Measurements from ENCODE around the gene C18orf63.

C18orf63 gene

DNA sequence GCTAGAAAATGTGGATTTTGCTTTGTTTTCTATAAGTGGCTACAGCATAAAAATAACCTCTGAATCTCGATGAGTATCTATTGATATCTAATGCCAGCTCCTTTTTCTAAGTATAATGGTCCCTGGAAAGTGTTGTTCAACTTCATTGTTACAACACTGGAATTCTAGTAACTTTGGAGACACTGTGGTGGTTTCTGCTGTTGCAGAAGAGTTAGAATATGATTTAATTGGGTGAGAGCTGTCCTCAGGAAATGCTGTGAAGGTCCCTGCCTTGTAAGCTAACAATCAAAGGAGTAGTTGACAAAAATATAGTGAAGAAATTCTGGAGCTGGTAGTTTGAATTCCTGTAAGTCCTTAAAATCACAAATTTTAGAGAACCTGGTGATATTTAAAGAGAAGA lies 62.1 kb downstream of the C18orf63 start:
- no peak for DNase-seq (ENCODE audit: low spot score)

DNA sequence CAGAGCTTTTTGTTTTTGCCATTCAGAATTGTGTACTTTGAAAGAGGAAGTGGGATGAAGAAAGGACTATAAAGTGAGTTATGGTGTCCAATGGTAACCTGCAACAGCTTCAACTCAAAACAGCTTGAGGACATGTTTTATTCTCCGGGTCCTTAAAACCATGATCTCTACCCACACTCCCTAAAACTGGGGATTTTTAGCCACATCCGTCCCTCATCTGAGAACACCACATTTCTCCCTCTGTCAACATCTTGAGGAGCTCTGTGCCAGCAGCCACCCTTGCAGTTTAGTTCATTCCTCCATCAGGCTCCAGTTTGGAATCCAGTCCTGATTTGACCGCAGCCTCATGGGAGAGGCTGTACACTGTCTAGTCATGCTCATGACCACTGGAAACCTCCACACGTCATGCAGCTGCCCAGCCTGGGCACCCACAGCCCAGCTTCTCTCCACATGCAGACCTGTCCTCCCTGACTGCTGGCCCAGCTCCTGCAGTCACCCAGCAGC lies 62.6 kb downstream of the C18orf63 start:
- no peak for DNase-seq (ENCODE audit: low spot score)

DNA sequence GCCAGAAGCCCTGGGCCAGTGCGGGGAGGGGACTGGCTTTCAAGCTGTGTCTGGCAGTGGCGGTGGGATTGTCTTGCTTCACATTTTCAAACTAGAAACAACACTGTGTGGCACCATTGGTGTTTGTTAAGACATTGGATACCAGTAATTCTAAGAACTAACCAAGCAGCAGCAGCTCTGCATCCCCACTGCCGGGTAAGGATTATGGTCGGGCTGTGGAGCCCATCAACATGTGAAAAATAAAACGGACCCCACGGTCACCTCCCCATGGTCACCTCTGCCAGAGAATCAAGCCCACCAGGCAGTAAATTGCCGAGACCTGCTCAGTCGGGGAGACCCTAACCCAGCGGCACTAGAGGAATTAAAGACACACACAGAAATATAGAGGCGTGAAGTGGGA lies 65.3 kb downstream of the C18orf63 start:
- no peak for DNase-seq (ENCODE audit: low spot score)

DNA sequence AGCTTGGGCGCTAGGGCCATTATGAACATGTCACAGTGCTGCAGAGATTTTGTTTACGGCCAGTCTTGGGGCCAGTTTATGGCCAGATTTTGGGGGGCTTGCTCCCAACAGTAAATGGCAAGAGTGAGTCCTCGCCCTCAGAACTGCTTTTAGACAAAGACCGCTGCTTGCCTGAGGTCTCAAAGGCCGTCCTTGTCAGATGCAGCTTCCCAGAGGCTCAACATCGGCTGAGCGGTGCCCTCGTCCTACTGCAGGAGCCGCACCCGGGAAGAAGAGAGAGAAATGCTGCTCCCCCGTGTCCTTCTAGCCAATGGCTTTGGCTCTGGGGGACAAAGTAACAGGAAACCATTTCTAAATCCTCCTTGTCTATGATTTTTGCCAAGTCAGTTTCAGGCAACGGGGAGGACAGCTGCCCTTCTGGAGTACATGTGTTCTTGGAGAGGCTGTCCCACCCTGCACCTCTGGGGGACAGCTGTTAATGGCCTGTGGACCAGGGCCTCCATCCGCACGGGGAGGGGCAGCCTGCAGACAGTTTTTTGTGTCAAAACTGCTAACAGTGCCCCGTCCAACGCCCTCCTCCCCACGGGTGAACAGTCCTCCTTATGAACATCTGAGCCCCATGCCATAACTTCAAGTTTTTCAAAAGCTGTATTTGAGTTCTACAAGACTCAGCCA lies 66.1 kb downstream of the C18orf63 start:
- DNase-seq (ENCODE audit: low spot score) = no peak

DNA sequence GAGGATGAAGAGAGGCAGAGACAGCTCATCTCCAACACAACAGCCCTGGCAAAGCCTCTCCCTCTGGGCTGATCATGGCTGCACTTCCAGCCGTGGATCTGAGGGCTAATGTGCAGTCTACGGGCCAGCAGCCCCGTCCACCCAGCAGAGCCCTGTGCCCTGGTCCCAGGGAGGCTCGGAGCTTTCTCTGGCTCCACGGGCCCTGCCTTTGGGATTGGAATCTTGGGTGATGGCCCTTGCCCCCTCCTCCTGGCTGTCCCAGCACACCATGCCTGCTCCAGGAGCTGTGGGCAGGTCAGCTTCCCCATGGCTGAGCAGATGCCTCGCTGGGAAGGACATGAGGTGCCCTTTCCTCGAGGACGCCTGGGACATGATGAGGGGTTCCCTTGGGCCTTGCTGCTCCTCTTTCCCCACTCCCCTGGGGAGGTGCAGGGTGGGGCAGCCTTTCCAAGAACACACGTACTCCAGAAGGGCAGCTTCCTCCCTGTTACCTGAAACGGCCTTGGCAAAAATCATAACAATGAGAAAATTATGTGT lies 66.9 kb downstream of the C18orf63 start:
- no peak for DNase-seq (ENCODE audit: low spot score)

DNA sequence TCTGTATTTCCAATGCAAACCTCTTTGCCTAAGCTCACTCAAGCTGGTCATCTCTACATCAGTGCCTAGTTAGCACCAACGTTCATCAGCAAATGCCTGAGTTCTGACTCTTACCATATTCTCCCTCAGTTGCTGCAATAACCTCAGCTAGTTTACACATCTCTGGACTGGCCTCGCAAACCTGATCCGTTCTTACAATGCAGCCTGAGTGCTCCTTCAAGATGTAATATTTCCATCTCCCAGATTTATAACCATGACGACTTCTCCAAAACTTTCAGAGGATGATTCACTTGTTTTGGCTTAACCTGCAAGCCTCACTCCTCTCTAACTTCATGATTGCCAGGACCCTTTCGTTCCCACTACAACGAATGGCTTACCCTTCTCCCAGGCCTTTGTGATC lies 71.7 kb downstream of the C18orf63 start:
- no peak for DNase-seq (ENCODE audit: low spot score)

DNA sequence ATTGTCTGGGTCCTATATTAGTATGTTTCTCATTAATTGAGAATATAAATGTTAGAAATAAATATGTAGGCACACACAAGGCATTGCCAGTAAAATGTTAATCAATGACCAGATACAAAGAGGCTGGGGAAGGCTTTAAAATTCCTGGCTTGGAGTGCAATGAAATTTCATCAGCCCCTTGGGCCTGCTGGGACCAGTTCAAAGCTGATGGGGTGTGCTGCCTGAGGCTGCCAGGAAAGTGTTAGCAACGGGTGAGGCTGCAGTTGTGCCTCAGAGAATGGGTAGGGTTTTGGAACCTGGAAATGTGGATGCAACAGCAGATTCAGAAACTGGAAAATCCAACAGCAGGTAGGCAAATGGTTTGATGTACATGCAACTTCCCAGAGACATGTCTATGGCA lies 72.6 kb downstream of the C18orf63 start:
- no peak for DNase-seq (ENCODE audit: low spot score)

DNA sequence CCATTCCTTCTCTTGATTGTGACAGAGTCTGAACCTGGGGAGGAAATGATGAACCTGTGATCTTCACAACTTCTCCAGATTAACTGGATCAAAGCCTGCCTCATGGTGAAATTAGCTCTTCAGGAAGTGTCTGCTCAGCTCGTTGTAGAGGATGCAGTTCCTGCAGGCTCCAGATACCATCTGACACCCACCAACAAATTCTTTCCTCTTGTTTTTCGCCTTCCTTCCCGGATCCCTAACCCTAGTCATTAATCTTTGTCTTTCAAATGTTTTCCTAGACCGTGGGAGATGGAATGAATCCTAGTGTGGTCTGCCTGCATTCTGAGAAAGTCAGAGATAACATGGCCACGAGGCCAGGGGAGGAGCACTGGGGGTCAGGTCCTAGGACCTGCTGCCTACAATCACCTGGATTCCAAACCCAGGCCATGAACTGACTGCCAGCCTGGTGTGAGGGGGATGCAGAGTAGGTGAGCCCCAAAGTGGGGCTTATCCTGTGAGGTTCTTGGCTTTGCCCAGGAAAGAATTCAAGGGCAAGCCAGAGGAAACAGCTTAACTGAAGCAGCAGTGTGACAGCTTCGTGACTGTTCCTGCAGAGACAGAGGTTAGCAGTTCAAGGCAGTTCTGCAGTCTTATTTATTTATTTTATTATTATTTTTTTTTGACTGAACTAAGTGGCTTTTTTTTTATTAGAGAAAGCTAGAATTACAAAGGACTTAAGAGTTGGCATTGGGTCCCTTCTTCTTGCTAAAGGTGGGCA lies 73.7 kb downstream of the C18orf63 start:
- no peak for DNase-seq (ENCODE audit: low spot score)

DNA sequence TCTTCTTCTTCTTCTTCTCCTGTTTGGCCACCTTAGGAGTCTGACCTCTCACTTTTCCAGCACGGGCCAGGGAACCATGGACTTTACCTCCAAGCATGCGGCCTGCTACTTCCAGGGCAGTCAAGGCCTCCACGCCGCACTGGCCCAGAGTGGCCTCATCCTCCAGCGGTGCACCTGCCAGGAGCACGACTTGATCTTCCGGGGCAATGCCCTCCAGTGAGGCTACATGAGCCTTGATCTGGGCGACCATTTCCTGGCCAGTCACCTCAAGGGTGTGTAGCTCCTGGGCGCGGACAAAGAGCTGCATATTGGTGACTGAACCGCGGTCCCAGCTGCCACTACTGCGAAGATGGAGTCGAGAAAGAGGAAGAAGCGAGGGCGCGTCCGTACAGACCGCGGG lies 74.4 kb downstream of the C18orf63 start:
- no peak for DNase-seq (ENCODE audit: low spot score)

DNA sequence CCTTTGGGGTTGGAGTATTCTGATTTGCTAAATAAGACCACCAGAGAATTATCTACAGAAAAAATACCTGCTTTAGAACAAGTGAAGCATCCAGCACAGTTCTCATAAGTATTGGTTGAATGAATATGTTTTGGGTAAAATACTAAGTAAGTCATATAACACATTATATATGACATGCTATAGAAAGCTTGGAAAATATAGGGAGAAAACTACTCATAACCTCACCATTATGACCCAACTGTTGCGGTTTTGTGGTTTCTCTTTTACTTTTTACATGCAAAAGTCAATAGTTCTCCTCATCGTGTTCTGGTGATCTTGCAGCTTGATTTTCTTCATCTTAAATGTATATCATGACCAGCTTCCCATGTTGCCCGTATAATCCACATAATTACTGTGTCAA lies 75.3 kb downstream of the C18orf63 start:
- no peak for DNase-seq (ENCODE audit: low spot score)

DNA sequence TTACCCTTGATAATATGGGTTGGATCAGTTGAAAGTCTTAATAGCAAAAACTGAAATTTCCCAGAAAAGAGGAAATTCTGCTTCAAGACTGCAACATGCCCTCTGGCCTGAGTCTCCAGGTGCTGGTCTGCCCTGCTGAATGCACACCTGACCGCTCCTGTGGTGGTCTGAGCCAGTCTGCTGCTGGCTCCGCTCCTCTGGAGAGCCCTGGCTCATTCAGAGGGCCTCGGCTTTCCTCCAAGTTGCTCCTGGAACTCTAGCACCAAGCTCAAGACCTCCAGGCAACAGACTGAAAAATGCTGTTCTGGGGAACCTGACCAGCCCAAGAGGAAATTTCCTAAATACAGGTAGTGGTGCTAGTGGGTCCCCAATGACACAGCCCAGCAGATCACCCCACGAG lies 76.7 kb downstream of the C18orf63 start:
- no peak for DNase-seq (ENCODE audit: low spot score)

DNA sequence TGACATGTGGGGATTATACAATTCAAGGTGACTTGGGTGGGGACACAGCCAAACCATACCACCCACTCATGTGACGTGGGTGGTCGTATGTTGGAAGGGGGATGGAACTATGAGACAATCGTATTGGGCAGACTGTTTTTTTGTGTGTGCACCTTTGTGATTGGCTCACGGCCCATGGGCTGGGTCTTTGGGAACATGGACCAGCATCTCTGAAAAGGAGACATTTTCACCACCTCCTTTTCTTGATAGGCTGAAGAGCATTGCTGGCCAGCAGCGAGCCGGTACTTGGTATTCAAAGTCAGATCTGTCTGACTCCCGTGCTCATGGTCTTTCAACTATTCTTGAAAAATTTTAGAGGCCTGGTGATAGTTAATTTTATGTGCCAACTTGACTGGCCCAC lies 79.4 kb downstream of the C18orf63 start:
- no peak for DNase-seq (ENCODE audit: low spot score)

DNA sequence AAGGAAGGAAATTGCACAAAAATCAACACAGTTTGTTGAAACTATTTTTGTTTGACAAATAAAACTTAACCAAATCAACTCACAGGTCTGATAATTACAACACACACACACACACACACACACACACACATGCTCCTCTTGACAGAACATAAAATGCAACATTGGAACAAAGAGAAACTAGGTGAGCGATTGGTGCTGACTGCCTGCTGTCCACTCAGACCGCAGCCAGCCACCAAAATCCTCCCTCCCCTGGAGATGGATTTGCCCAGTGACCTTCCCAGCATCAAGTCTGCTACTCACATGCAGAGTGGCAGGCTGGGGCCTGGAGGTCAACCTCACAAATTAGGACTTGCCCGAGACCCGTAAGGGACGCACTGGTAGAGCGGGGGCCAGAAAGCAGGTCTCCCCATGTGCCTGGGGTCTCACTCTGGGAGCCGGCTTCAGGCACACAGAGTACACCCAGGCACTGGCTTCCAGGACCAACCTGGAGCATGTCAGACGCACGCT lies 80.1 kb downstream of the C18orf63 start:
- DNase-seq (ENCODE audit: low spot score) = no peak

DNA sequence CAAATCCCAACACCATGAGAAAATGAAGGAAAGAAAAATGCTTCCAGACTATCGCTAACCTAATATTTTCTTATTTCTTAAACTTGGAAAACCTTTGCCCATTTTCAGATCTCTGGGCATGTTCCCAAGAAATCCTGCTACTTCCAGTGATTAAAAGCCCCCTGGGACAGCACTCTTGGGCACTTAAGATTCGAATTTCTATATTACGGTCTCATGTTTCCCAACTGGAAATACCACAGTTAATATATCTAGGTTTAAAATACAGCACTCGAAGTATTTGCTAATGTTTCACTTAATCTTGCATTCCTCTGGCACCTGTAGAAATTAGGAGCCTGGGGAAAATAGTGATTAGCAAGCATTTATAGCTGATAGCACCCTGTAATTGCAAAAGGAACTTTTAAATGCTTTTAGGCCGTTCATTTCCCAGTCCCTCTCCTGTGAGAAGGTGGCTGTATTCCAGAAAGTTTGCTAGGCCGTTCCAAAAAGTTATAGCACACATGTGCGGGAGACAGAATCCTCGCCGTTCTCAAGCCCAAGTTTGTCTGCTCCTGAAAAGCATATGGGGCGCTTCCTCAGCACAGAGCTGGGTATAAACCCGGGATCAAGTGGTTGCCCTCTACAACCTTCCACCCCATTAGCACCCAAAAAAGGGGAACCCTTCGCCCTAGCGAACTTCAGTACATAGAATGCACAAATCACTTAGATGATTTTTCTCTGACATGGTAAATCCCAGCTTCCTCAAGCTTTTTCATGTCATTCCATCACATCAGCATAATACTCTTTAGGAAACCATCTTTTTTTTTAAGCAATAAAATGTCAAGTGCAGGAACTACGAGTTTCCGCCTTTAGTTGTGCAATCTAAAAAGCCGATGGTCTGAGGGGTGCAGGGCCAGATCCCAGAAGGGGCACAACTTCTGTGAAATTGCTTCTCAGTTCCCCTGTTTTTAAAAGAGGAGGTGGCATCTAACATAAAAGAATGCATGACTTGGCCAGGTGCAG lies 80.8 kb downstream of the C18orf63 start:
- no peak for DNase-seq (ENCODE audit: low spot score)

DNA sequence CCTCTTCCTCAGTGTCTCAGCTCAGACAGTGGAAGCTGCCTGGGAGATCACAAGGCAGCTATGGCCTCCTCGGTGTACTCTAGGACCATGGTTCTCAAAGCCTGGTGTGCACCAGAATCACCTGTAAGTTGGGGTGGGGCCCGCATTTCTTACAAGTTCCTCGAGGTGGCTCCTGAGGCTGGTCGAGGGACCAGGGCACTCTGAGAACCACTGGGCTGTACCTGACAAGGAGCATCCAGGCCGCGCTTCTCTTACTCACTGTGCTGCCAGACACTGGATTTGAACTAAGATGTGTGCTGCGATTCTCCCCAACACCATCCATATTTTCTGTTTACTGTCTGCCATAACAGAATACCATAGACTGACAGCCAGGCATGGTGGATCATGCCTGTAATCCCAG lies 81.9 kb downstream of the C18orf63 start:
- DNase-seq (ENCODE audit: low spot score) = no peak

DNA sequence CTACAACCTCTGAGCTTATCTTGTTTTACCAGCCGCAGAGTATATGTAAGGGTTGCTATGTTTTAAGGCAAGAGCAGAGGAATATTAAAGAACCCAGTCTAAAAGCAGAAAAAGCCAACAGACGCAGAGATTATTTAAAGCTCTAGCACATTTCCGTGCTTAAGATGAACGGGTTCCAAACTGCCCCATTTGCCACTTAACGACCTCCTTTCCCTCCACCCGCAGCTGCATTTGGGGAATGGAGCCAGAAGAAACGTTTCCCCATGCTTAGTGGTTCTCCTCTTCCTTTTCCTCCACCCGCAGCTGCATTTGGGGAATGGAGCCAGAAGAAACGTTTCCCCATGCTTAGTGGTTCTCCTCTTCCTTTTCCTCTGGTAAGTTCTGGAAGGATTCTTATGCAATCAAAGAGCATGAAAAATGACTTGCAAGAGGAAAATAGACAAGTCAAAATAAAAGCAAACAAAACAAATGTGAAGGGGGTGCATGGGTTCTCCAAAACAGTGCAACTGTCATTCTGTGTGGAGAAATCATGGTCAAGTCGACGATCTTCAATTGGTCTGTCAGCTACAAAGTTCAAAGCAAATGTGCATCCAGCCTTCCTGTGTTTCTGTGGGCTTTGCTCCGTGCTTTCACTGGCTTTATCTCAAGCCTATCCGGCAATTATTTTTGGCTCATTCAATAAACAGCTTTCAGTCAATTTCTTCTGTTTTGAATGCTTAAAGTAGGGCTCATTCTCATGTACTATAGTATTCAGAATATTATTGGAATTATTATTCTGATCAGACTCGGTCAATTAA lies 83.7 kb downstream of the C18orf63 start:
- no peak for DNase-seq (ENCODE audit: low spot score)

DNA sequence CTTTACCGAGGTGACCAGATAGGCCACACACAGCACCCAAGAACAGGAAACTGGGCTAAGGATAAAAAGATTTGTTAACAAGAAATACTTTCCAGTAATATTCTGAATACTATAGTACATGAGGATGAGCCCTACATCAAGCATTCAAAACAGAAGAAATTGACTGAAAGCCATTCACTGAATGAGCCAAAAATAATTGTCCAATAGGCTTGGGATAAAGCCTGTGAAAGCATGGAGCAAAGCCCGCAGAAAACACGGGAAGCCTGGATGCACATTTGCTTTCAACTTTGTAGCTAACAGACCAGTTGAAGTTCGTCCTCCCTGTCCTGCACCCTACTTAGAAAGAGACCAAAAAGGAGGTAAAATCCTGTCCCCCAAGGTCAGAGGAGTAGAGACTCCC lies 85.2 kb downstream of the C18orf63 start:
- DNase-seq (ENCODE audit: low spot score) = no peak

DNA sequence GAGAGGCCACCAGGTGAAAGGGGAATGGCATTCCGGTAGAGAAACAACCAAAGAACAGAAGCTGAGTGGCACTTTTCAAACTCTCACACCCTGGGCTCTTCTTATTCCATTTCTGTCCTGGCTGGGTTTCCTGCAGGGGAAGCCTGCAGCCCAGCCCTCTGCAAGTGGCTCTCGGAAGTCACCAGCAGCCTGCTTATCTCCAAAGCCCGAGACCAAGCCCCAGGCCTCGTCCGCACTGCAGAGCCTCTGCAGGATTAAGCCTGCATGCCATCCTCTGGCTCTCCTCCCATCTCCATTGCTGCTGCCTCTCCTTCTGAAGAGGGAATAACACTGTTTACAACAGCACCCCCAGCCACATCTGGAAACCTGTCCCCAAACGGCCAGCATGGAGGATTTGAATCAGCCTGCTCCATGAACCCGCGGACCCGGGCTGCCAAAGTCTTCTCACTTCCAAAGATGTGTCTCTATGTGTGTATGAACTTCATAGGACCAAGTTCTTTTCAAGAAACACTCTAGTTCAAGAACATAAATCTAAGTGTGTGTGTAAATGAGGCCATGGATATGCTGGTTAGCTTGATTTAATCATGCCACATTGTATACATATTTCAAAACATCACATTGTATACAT lies 87.3 kb downstream of the C18orf63 start:
- no peak for DNase-seq (ENCODE audit: low spot score)

DNA sequence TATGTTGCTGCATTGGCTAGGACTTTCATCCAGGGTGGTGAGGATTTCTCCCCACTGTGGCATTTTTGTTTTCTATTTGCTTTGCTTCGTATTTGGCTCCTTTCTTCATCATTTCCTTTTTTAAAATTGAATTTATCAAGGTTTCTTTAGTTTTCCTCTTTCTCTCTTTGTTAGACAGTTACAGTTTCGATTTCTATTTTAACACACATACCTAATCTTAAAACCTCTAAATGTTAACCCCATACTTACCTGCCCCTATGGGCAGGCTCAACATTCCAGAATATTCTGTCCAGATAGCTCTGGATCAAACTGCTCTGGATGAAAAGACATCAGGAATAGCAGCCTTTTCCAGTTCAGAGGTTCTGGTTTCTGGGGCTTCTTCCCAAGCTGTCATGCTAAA lies 92.2 kb downstream of the C18orf63 start:
- DNase-seq (ENCODE audit: low spot score) = no peak

Data from RKO (cell line).